Lower leg skin (tissue), 3 donors: Measurements from ENCODE around the gene RXRA.

Source experiments
- POLR2A ChIP-seq, 2 donors: fragments of 450-650 bp; IDR thresholded peaks; one replicate each; pipeline ENCODE4 v1.6.1; 2016 to 2017; ENCODE audit warnings: antibody characterized with exemption in 2 of 2, mild to moderate bottlenecking in 1 of 2, moderate library complexity in 1 of 2
- TF ChIP-seq, protein P1 (sequence below), 3 donors: fragments of 450-650 bp; IDR thresholded peaks; one replicate each; pipeline ENCODE4 v1.5.1; 2016; ENCODE audit warnings: antibody characterized with exemption in 3 of 3, mild to moderate bottlenecking in 3 of 3, moderate library complexity in 2 of 3

DNA sequence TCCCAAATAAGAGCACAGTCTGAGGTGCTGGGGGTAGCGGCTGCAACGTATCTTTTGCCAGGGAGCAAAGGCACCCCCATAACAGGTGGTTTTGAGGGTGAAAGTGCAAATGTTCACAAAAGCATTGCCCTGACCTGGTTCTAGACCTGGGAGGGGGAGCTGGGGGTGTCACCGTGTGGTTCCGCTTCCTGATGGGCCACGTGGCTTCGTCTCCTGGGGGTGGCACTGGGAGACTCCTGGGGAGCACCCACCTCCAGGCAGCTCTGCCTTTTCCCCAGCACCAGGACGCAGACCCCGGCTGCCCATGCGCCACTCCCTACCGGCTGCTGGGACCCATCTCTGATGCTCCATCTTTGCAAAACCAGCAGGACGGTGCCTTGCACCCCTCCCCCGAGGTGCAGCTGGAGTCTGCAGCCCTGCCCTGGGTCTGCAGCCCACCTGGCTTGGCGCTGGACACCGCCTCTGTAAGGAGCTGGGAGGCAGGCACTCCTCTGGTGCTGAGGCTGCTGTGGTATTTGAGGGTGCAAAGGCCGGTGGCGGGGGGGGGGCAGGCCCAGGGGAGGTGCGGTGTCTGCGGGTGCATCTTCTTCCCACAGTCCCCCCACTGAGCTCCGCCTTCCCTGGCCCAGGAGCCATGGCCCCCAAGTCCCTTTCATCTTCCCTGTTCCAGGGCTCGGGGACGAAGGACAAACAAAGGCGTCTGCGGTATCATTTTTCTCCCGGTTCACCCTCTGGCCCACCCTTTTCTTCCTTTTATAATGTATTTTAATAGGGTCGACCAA, 29.8 kb upstream of the RXRA start:
- TF ChIP-seq, protein P1, sequence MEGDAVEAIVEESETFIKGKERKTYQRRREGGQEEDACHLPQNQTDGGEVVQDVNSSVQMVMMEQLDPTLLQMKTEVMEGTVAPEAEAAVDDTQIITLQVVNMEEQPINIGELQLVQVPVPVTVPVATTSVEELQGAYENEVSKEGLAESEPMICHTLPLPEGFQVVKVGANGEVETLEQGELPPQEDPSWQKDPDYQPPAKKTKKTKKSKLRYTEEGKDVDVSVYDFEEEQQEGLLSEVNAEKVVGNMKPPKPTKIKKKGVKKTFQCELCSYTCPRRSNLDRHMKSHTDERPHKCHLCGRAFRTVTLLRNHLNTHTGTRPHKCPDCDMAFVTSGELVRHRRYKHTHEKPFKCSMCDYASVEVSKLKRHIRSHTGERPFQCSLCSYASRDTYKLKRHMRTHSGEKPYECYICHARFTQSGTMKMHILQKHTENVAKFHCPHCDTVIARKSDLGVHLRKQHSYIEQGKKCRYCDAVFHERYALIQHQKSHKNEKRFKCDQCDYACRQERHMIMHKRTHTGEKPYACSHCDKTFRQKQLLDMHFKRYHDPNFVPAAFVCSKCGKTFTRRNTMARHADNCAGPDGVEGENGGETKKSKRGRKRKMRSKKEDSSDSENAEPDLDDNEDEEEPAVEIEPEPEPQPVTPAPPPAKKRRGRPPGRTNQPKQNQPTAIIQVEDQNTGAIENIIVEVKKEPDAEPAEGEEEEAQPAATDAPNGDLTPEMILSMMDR (IDR thresholded peaks at IDR 0.05): no peak
- TF ChIP-seq POLR2A (IDR thresholded peaks at IDR 0.05): no peak
